HepG2 (cell line): ENCODE measurements around the gene TUBA4B. TPM values are rescaled to one million over a fixed set of nuclear protein-coding genes. Genes with fewer than 3 reads are reported as not detected.

Experiments
- FOSL2 ChIP-seq: sonication (generic); formaldehyde crosslinking; IDR thresholded peaks from 2 replicates; pipeline ENCODE4 v1.4.0; 2020; ENCODE audit warnings: missing genetic modification reagents
- HMG20A ChIP-seq: IDR thresholded peaks from 2 replicates; pipeline ENCODE4 v1.6.1; 2016; ENCODE audit warnings: borderline replicate concordance
- HNRNPL ChIP-seq: fragments of 200-400 bp; formaldehyde crosslinking; IDR thresholded peaks from 2 replicates; pipeline ENCODE4 v1.6.1; 2017; ENCODE audit warnings: mild to moderate bottlenecking, low read depth, low read length
- MEIS2 ChIP-seq: sonication (generic); formaldehyde crosslinking; IDR thresholded peaks from 2 replicates; pipeline ENCODE4 v1.9.0; 2021; ENCODE audit warnings: mild to moderate bottlenecking, missing genetic modification reagents
- RBM39 ChIP-seq: fragments of 200-400 bp; formaldehyde crosslinking; IDR thresholded peaks from one replicate; pipeline ENCODE4 v1.6.1; 2018; ENCODE audit warnings: antibody characterized with exemption, mild to moderate bottlenecking, low read depth, low read length; ENCODE audit not compliant: poor library complexity, severe bottlenecking
- RFXAP ChIP-seq: sonication (generic); formaldehyde crosslinking; IDR thresholded peaks from 2 replicates; pipeline ENCODE4 v1.4.0; 2020; ENCODE audit warnings: missing genetic modification reagents, borderline replicate concordance
- SMYD3 ChIP-seq: sonication (generic); formaldehyde crosslinking; IDR thresholded peaks from 2 replicates; pipeline ENCODE4 v1.8.1; 2023; ENCODE audit warnings: mild to moderate bottlenecking, missing genetic modification reagents
- TCF7L2 ChIP-seq: IDR thresholded peaks from 2 replicates; pipeline ENCODE4 v1.6.1; 2011; ENCODE audit warnings: mild to moderate bottlenecking, low read depth, low read length, moderate library complexity
- ZNF224 ChIP-seq: sonication (generic); formaldehyde crosslinking; IDR thresholded peaks from 2 replicates; pipeline ENCODE4 v1.5.0; 2020; ENCODE audit warnings: mild to moderate bottlenecking, missing genetic modification reagents
- ZNF737 ChIP-seq: sonication (generic); formaldehyde crosslinking; IDR thresholded peaks from 2 replicates; pipeline ENCODE4 v1.5.0; 2020; ENCODE audit warnings: missing genetic modification reagents, mild to moderate bottlenecking, borderline replicate concordance
- ZNF83 ChIP-seq: sonication (generic); formaldehyde crosslinking; IDR thresholded peaks from 2 replicates; pipeline ENCODE4 v1.4.0; 2020; ENCODE audit warnings: missing genetic modification reagents, mild to moderate bottlenecking, borderline replicate concordance
- ZNF883 ChIP-seq: sonication (generic); formaldehyde crosslinking; IDR thresholded peaks from 2 replicates; pipeline ENCODE4 v1.5.1; 2020; ENCODE audit warnings: mild to moderate bottlenecking, missing genetic modification reagents; ENCODE audit errors: not compliant biosample characterization
- polyA plus RNA-seq, 8 experiments: library from polyadenylated mRNA; depleted of rRNA in 3 of 8; stranded (reverse) in 7 of 8; unstranded in 1 of 8; fragments of >200 nt; fragmentation: Illumina TruSeq in 4 of 8; extraction: Trizol in 4 of 8; gene quantifications; 2 replicates each; pipeline versions ENCODE4 v1.2.1 to v1.2.3, GENCODE V29; 2011 to 2016; ENCODE audit warnings: low read depth in 4 of 8, missing spikeins in 1 of 8, mixed read lengths in 1 of 8; ENCODE audit not compliant: insufficient read depth in 1 of 8
- total RNA-seq, 5 experiments: library from RNA; depleted of rRNA; stranded (reverse); fragments of >200 nt; fragmentation: Illumina TruSeq; extraction: Trizol; gene quantifications; 2 replicates each; pipeline ENCODE4 v1.2.3, GENCODE V29; 2016; ENCODE audit warnings: low read depth in 1 of 5
- TF ChIP-seq, protein P1 (sequence below): sonication (generic); formaldehyde crosslinking; IDR thresholded peaks from 2 replicates; pipeline ENCODE4; 2020; ENCODE audit warnings: missing genetic modification reagents, mild to moderate bottlenecking, borderline replicate concordance
- TF ChIP-seq, protein P2 (sequence below): sonication (generic); formaldehyde crosslinking; IDR thresholded peaks from 2 replicates; pipeline ENCODE4 v1.8.0; 2022; ENCODE audit warnings: low read depth, missing genetic modification reagents
- TF ChIP-seq, protein P3 (sequence below): sonication (generic); formaldehyde crosslinking; conservative IDR thresholded peaks from 2 replicates; pipeline ENCODE4 v1.8.0; 2022; ENCODE audit warnings: mild to moderate bottlenecking, moderate library complexity, missing genetic modification reagents
- TF ChIP-seq, protein P4 (sequence below): sonication (generic); formaldehyde crosslinking; IDR thresholded peaks from 2 replicates; pipeline ENCODE4 v1.5.1; 2020; ENCODE audit warnings: missing genetic modification reagents, mild to moderate bottlenecking, borderline replicate concordance
- TF ChIP-seq, protein P5 (sequence below): sonication (generic); formaldehyde crosslinking; conservative IDR thresholded peaks from 2 replicates; pipeline ENCODE4 v1.4.0; 2020; ENCODE audit warnings: mild to moderate bottlenecking, missing genetic modification reagents, moderate library complexity

TUBA4B gene
- total and polyA plus RNA-seq, 2 of the 13 experiments (the other 11 are each of a cell fraction or from before 2014, with no cell fraction given) = 0.18 to 0.22 TPM

DNA sequence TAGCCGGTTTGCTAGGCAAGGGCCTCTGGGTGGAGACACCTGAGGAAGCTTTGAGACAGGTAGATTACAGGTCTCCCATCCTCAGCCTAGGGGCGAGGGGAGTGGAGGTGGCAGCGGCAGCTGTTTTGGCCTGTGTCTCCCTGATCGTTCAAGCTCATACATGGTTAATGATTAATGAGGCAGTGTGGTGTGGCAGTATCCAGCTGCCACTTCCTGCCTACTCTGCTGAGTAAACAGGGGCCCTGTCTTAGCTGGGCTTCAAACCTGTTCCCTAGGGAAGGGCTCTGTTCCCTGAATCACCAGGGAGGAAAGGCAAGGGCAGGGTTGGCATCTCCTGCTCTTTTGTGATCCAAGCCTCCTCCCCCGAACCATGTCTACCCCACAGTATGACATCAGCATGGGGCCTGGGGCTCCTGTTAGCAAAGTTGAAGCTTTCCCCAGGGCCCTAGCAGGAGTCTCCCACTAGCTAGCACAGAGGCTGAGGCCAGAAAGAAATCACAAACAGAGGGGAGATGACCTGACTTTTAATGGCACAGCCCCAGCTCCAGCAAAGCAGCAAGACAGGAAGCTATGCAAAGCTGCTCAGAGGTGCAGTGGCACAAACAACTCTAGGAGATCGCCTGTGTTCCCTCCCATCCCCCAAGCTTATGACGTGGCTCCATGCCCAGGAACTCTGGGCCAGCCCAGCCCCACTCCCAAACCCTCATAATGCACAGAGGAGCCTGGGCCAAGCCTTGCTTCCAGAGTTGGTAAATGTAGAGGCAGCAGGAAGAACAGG is 3.7 kb upstream of the TUBA4B start (continued):
- TF ChIP-seq HNRNPL (peak; percentile 60; the same call in 1 of the 2 replicates), FOSL2 (CRISPR knock-in tag) (peak; percentile 55), RBM39 (no peak), ZNF224 (CRISPR knock-in tag) (peak; percentile 66; the same call in 1 of the 2 replicates), RFXAP (CRISPR knock-in tag) (peak; percentile 48; the same call in 1 of the 2 replicates), ZNF737 (CRISPR knock-in tag) (no peak), MEIS2 (CRISPR knock-in tag) (peak; percentile 67; the same call in 1 of the 2 replicates), ZNF83 (CRISPR knock-in tag) (0 out of 2 replicates have a peak, but pooled peaks have one; percentile 31), ZNF883 (CRISPR knock-in tag) (no peak), TCF7L2 (no peak), HMG20A (CRISPR knock-in tag) (peak; percentile 38; the same call in 1 of the 2 replicates), SMYD3 (CRISPR knock-in tag) (0 out of 2 replicates have a peak, but pooled peaks have one; percentile 64)
- TF ChIP-seq, protein P1, sequence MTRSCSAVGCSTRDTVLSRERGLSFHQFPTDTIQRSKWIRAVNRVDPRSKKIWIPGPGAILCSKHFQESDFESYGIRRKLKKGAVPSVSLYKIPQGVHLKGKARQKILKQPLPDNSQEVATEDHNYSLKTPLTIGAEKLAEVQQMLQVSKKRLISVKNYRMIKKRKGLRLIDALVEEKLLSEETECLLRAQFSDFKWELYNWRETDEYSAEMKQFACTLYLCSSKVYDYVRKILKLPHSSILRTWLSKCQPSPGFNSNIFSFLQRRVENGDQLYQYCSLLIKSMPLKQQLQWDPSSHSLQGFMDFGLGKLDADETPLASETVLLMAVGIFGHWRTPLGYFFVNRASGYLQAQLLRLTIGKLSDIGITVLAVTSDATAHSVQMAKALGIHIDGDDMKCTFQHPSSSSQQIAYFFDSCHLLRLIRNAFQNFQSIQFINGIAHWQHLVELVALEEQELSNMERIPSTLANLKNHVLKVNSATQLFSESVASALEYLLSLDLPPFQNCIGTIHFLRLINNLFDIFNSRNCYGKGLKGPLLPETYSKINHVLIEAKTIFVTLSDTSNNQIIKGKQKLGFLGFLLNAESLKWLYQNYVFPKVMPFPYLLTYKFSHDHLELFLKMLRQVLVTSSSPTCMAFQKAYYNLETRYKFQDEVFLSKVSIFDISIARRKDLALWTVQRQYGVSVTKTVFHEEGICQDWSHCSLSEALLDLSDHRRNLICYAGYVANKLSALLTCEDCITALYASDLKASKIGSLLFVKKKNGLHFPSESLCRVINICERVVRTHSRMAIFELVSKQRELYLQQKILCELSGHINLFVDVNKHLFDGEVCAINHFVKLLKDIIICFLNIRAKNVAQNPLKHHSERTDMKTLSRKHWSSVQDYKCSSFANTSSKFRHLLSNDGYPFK (CRISPR knock-in tag) = peak; percentile 69; the same call in 1 of the 2 replicates
- TF ChIP-seq, protein P2, sequence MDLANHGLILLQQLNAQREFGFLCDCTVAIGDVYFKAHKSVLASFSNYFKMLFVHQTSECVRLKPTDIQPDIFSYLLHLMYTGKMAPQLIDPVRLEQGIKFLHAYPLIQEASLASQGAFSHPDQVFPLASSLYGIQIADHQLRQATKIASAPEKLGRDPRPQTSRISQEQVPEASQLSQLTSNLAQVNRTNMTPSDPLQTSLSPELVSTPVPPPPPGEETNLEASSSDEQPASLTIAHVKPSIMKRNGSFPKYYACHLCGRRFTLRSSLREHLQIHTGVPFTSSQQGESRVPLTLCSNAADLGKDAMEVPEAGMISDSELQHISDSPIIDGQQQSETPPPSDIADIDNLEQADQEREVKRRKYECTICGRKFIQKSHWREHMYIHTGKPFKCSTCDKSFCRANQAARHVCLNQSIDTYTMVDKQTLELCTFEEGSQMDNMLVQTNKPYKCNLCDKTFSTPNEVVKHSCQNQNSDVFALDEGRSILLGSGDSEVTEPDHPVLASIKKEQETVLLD (CRISPR knock-in tag) = no peak
- TF ChIP-seq, protein P3, sequence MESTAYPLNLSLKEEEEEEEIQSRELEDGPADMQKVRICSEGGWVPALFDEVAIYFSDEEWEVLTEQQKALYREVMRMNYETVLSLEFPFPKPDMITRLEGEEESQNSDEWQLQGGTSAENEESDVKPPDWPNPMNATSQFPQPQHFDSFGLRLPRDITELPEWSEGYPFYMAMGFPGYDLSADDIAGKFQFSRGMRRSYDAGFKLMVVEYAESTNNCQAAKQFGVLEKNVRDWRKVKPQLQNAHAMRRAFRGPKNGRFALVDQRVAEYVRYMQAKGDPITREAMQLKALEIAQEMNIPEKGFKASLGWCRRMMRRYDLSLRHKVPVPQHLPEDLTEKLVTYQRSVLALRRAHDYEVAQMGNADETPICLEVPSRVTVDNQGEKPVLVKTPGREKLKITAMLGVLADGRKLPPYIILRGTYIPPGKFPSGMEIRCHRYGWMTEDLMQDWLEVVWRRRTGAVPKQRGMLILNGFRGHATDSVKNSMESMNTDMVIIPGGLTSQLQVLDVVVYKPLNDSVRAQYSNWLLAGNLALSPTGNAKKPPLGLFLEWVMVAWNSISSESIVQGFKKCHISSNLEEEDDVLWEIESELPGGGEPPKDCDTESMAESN (CRISPR knock-in tag) = peak; percentile 78
- TF ChIP-seq, protein P4, sequence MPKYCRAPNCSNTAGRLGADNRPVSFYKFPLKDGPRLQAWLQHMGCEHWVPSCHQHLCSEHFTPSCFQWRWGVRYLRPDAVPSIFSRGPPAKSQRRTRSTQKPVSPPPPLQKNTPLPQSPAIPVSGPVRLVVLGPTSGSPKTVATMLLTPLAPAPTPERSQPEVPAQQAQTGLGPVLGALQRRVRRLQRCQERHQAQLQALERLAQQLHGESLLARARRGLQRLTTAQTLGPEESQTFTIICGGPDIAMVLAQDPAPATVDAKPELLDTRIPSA = no peak
- TF ChIP-seq, protein P5, sequence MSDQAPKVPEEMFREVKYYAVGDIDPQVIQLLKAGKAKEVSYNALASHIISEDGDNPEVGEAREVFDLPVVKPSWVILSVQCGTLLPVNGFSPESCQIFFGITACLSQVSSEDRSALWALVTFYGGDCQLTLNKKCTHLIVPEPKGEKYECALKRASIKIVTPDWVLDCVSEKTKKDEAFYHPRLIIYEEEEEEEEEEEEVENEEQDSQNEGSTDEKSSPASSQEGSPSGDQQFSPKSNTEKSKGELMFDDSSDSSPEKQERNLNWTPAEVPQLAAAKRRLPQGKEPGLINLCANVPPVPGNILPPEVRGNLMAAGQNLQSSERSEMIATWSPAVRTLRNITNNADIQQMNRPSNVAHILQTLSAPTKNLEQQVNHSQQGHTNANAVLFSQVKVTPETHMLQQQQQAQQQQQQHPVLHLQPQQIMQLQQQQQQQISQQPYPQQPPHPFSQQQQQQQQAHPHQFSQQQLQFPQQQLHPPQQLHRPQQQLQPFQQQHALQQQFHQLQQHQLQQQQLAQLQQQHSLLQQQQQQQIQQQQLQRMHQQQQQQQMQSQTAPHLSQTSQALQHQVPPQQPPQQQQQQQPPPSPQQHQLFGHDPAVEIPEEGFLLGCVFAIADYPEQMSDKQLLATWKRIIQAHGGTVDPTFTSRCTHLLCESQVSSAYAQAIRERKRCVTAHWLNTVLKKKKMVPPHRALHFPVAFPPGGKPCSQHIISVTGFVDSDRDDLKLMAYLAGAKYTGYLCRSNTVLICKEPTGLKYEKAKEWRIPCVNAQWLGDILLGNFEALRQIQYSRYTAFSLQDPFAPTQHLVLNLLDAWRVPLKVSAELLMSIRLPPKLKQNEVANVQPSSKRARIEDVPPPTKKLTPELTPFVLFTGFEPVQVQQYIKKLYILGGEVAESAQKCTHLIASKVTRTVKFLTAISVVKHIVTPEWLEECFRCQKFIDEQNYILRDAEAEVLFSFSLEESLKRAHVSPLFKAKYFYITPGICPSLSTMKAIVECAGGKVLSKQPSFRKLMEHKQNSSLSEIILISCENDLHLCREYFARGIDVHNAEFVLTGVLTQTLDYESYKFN = peak; percentile 97
